ENCODE measurements around the gene TMEM151B. TPM values are rescaled to one million over a fixed set of nuclear protein-coding genes. Genes with fewer than 3 reads are reported as not detected.

The TMEM151B gene
- total RNA-seq, 1 donor from 2014 or later, result not detected

GRCh38 chr6:44258325-44258863 lies 11.9 kb upstream of the TMEM151B start:
- Histone ChIP-seq H3K4me3 (no peak overlapping the region), H3K4me1 (peaks cover 49% of the 10 kb centered on the region), H3K27me3 (ENCODE audit: low read depth) (no peaks in the 10 kb centered on the region), H3K27ac (no peak overlapping the region), H3K9me3 (no peaks in the 10 kb centered on the region), H3K36me3 (peaks cover 47% of the 10 kb centered on the region)
- DNase-seq (no peak), ATAC-seq (no peak)
- no peak for TF ChIP-seq CTCF (IDR thresholded peaks at IDR 0.05)
- intact Hi-C loops (cut with DNase I), result no loop called here

- DNase-seq (no peak), ATAC-seq (no peak)
- no peak overlapping the region for H3K4me3 ChIP-seq
- no peak overlapping the region for H3K27ac ChIP-seq
- TF ChIP-seq CTCF (IDR thresholded peaks at IDR 0.05), result no peak
- H3K9me3 ChIP-seq, result no peaks in the 10 kb centered on the region
- no peaks in the 10 kb centered on the region for H3K27me3 ChIP-seq (ENCODE audit: low read depth)
- peaks cover 50% of the 10 kb centered on the region for H3K4me1 ChIP-seq
- intact Hi-C loops (cut with DNase I), result no loop called here
- H3K36me3 ChIP-seq, result peaks cover 42% of the 10 kb centered on the region
These were observed 11.3 kb upstream of the TMEM151B start for GRCh38 chr6:44258921-44259320.

- no peak for TF ChIP-seq CTCF (IDR thresholded peaks at IDR 0.05)
- H3K27ac ChIP-seq, result no peak overlapping the region
- ATAC-seq (no peak), DNase-seq (no peak)
- no peaks in the 10 kb centered on the region for H3K9me3 ChIP-seq
- peaks cover 31% of the 10 kb centered on the region for H3K36me3 ChIP-seq
- no peak overlapping the region for H3K4me3 ChIP-seq
- intact Hi-C loops (cut with DNase I), result no loop called here
- H3K4me1 ChIP-seq, result peaks cover 56% of the 10 kb centered on the region
- H3K27me3 ChIP-seq (ENCODE audit: low read depth), result no peaks in the 10 kb centered on the region
These were observed 10.2 kb upstream of the TMEM151B start for GRCh38 chr6:44260011-44260410.

- H3K27me3 ChIP-seq (ENCODE audit: low read depth), result no peaks in the 10 kb centered on the region
- no peak overlapping the region for H3K4me3 ChIP-seq
- H3K27ac ChIP-seq, result no peak overlapping the region
- H3K4me1 ChIP-seq, result peaks cover 54% of the 10 kb centered on the region
- TF ChIP-seq CTCF (IDR thresholded peaks at IDR 0.05), result no peak
- ATAC-seq (no peak), DNase-seq (no peak)
- intact Hi-C loops (cut with DNase I), result no loop called here
- H3K36me3 ChIP-seq, result peaks cover 25% of the 10 kb centered on the region
- no peaks in the 10 kb centered on the region for H3K9me3 ChIP-seq
These were observed 9.6 kb upstream of the TMEM151B start for GRCh38 chr6:44260451-44261297.

- Histone ChIP-seq H3K4me3 (no peak overlapping the region), H3K27me3 (ENCODE audit: low read depth) (no peaks in the 10 kb centered on the region), H3K9me3 (no peaks in the 10 kb centered on the region), H3K36me3 (peaks cover 23% of the 10 kb centered on the region), H3K4me1 (peaks cover 45% of the 10 kb centered on the region), H3K27ac (no peak overlapping the region)
- DNase-seq (no peak), ATAC-seq (no peak)
- intact Hi-C loops (cut with DNase I), result no loop called here
- no peak for TF ChIP-seq CTCF (IDR thresholded peaks at IDR 0.05)
These were observed 8.7 kb upstream of the TMEM151B start for GRCh38 chr6:44261581-44261980.

All from lower lobe of right lung (tissue), 2 donors.